Thoracic aorta (tissue), 2 donors: ENCODE measurements around the gene ATRNL1. TPM values are rescaled to one million over a fixed set of nuclear protein-coding genes. Genes with fewer than 3 reads are reported as not detected.
"Not testable (repeated sequence)": the region's sequence is repeated elsewhere in the genome, so short reads cannot be mapped to it uniquely, and the experiment has no call there.

ENCODE experiments used
- ATAC-seq: fragments of 150-250 bp; one replicate; pipeline ENCODE4 v1.8.0; 2017; ENCODE audit warnings: low read depth; ENCODE audit not compliant: insufficient number of reproducible peaks, low FRiP score
- DNase-seq: peaks from one replicate; pipeline ENCODE4 v3.0.0-alpha.2; 2020; ENCODE audit warnings: low spot score
- H3K27ac ChIP-seq, 2 donors: fragments of 200-600 bp; sonication (generic); 1 replicate in 1 of 2; 2 replicates in 1 of 2; pipeline ENCODE4 v1.5.1; 2016; ENCODE audit warnings: mild to moderate bottlenecking in 2 of 2, moderate library complexity in 2 of 2
- H3K27me3 ChIP-seq: fragments of 200-600 bp; sonication (generic); replicated peaks from 2 replicates; pipeline ENCODE4 v1.6.0; 2016; ENCODE audit warnings: mild to moderate bottlenecking; ENCODE audit not compliant: insufficient read depth
- H3K36me3 ChIP-seq: fragments of 200-600 bp; sonication (generic); one replicate; pipeline ENCODE4 v1.5.1; 2016
- H3K4me1 ChIP-seq, 2 donors: fragments of 200-600 bp; sonication (generic); 1 replicate in 1 of 2; 2 replicates in 1 of 2; pipeline versions ENCODE4 v1.5.1 to v1.6.0; 2016; ENCODE audit warnings: low read depth in 2 of 2, mild to moderate bottlenecking in 1 of 2; ENCODE audit not compliant: control insufficient read depth in 1 of 2
- H3K4me3 ChIP-seq: fragments of 200-600 bp; sonication (generic); 2 replicates; pipeline ENCODE4 v1.5.1; 2016; ENCODE audit warnings: mild to moderate bottlenecking
- H3K9me3 ChIP-seq: fragments of 200-600 bp; sonication (generic); 2 replicates; pipeline ENCODE4 v1.5.1; 2016
- CTCF ChIP-seq: fragments of 200-600 bp; sonication (generic); IDR thresholded peaks from one replicate; pipeline ENCODE4 v1.5.1; 2019; ENCODE audit warnings: antibody characterized with exemption
- total RNA-seq, 2 donors: library from RNA; depleted of rRNA; stranded (reverse); fragments of >200 nt; gene quantifications; one replicate each; pipeline versions ENCODE4 v1.1.0 to v1.2.3, GENCODE V29; 2016

ATRNL1 gene
- total RNA-seq, 2 donors from 2014 or later, result 24.6 to 57.4 TPM

GRCh38 chr10:115094416-115095140 lies 1.4 kb downstream of the ATRNL1 start:
- peak overlapping the region; percentile 82 for H3K4me3 ChIP-seq
- DNase-seq, result no peak
- H3K36me3 ChIP-seq, result no peaks in the 10 kb centered on the region
- no peaks in the 10 kb centered on the region for H3K27me3 ChIP-seq
- H3K27ac ChIP-seq, result peak overlapping the region in 1 of 2 donors; percentile 84
- no peak for ATAC-seq
- no peak for TF ChIP-seq CTCF
- H3K9me3 ChIP-seq, result no peaks in the 10 kb centered on the region
- peaks cover 0 to 19% of the 10 kb centered on the region in 2 donors for H3K4me1 ChIP-seq

GRCh38 chr10:115095758-115096157 lies 2.6 kb downstream of the ATRNL1 start:
- H3K4me3 ChIP-seq, result no peak overlapping the region
- no peak overlapping the region for H3K27ac ChIP-seq
- peaks cover 0 to 19% of the 10 kb centered on the region in 2 donors for H3K4me1 ChIP-seq
- ATAC-seq (no peak), DNase-seq (no peak)
- H3K36me3 ChIP-seq, result no peaks in the 10 kb centered on the region
- no peaks in the 10 kb centered on the region for H3K27me3 ChIP-seq
- TF ChIP-seq CTCF, result no peak
- no peaks in the 10 kb centered on the region for H3K9me3 ChIP-seq

GRCh38 chr10:115103700-115104099 lies 10.5 kb downstream of the ATRNL1 start:
- H3K27me3 ChIP-seq, result no peaks in the 10 kb centered on the region

GRCh38 chr10:115105411-115105810 lies 12.2 kb downstream of the ATRNL1 start:
- not testable (repeated sequence) for ATAC-seq, H3K27me3 ChIP-seq, H3K27ac ChIP-seq, H3K36me3 ChIP-seq, H3K9me3 ChIP-seq, DNase-seq, H3K4me1 ChIP-seq, H3K4me3 ChIP-seq

More at GRCh38 chr10:115103700-115104099, 10.5 kb downstream of the ATRNL1 start:
- DNase-seq (no peak), ATAC-seq (no peak)
- Histone ChIP-seq H3K36me3 (no peaks in the 10 kb centered on the region), H3K4me3 (no peak overlapping the region), H3K9me3 (no peaks in the 10 kb centered on the region), H3K27ac (no peak overlapping the region), H3K4me1 (no peaks in the 10 kb centered on the region)
- TF ChIP-seq CTCF, result no peak

- no peak for ATAC-seq
- TF ChIP-seq CTCF, result no peak
- Histone ChIP-seq H3K27me3 (no peaks in the 10 kb centered on the region), H3K27ac (no peak overlapping the region), H3K4me1 (no peaks in the 10 kb centered on the region), H3K36me3 (no peaks in the 10 kb centered on the region), H3K4me3 (no peak overlapping the region), H3K9me3 (no peaks in the 10 kb centered on the region)
- no peak for DNase-seq
These were observed 14.7 kb downstream of the ATRNL1 start for GRCh38 chr10:115107830-115108229.

- H3K36me3 ChIP-seq, result no peaks in the 10 kb centered on the region
- no peak for DNase-seq
- no peaks in the 10 kb centered on the region for H3K4me1 ChIP-seq
- no peak overlapping the region for H3K27ac ChIP-seq
- no peaks in the 10 kb centered on the region for H3K27me3 ChIP-seq
- H3K9me3 ChIP-seq, result no peaks in the 10 kb centered on the region
- ATAC-seq, result no peak
- no peak overlapping the region for H3K4me3 ChIP-seq
- no peak for TF ChIP-seq CTCF
These were observed 24.1 kb downstream of the ATRNL1 start for GRCh38 chr10:115117301-115117700.
